ENCODE measurements around the gene FOXK2. TPM values are rescaled to one million over a fixed set of nuclear protein-coding genes. Genes with fewer than 3 reads are reported as not detected.

FOXK2 gene
- total RNA-seq, 2 donors from 2014 or later: 34.8 to 85.1 TPM

- TF ChIP-seq, protein P1, sequence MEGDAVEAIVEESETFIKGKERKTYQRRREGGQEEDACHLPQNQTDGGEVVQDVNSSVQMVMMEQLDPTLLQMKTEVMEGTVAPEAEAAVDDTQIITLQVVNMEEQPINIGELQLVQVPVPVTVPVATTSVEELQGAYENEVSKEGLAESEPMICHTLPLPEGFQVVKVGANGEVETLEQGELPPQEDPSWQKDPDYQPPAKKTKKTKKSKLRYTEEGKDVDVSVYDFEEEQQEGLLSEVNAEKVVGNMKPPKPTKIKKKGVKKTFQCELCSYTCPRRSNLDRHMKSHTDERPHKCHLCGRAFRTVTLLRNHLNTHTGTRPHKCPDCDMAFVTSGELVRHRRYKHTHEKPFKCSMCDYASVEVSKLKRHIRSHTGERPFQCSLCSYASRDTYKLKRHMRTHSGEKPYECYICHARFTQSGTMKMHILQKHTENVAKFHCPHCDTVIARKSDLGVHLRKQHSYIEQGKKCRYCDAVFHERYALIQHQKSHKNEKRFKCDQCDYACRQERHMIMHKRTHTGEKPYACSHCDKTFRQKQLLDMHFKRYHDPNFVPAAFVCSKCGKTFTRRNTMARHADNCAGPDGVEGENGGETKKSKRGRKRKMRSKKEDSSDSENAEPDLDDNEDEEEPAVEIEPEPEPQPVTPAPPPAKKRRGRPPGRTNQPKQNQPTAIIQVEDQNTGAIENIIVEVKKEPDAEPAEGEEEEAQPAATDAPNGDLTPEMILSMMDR (IDR thresholded peaks at IDR 0.05): no peak
- DNase-seq (ENCODE audit: low spot score) (no peak), ATAC-seq (ENCODE audit: insufficient number of reproducible peaks, low FRiP score, low read depth) (no peak)
- Histone ChIP-seq H3K4me3 (no peak overlapping the region), H3K27me3 (replicated peaks; ENCODE audit: insufficient read depth) (no peaks in the 10 kb centered on the region), H3K27ac (no peak overlapping the region), H3K36me3 (peaks cover 19% of the 10 kb centered on the region), H3K4me1 (ENCODE audit: control insufficient read depth in 1 of 2, low read depth in 2 of 2) (no peaks in the 10 kb centered on the region), H3K9me3 (no peaks in the 10 kb centered on the region)
These were observed 113.8 kb downstream of the FOXK2 start for GRCh38 chr17:82633343-82633742.

- no peaks in the 10 kb centered on the region for H3K4me1 ChIP-seq (ENCODE audit: control insufficient read depth in 1 of 2, low read depth in 2 of 2)
- no peak for DNase-seq (ENCODE audit: low spot score)
- no peaks in the 10 kb centered on the region for H3K9me3 ChIP-seq
- H3K36me3 ChIP-seq: peaks cover 21% of the 10 kb centered on the region
- H3K4me3 ChIP-seq: no peak overlapping the region
- no peaks in the 10 kb centered on the region for H3K27me3 ChIP-seq (replicated peaks; ENCODE audit: insufficient read depth)
- no peak for ATAC-seq (ENCODE audit: insufficient number of reproducible peaks, low FRiP score, low read depth)
- TF ChIP-seq, protein P1 (IDR thresholded peaks at IDR 0.05): no peak
- no peak overlapping the region for H3K27ac ChIP-seq
These were observed 117.4 kb downstream of the FOXK2 start for GRCh38 chr17:82636626-82637598.

DNA sequence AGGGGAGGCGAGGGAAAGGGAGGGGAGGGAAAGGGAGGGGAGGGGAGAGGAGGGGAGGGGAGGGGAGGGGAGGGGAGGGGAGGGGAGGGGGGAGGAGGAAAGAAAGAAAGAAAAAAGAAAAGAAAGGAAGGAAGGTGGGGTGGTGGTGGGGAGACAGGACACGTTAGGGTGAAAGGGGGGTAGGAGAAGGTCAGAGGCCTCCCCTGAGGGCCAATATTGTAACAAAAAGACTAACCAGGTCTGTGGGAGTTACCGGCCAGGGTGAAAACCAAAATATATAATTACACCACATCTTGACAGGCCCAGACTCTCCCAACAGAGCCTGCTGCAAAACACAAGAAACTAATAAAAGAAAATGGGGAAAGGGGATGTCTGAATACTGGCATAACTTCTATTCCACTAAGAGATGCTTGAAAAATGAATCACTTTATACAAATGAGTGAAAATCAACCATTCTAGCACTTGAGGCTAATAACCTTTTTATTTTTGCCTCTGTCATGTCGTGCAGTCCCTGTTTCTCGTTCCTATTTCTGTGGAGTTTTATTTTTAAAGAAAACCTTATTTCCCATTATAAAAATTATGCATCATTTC is 118.7 kb downstream of the FOXK2 start:
- ATAC-seq (ENCODE audit: insufficient number of reproducible peaks, low FRiP score, low read depth): no peak
- Histone ChIP-seq H3K27ac (no peak overlapping the region), H3K9me3 (no peaks in the 10 kb centered on the region), H3K27me3 (replicated peaks; ENCODE audit: insufficient read depth) (no peaks in the 10 kb centered on the region), H3K4me1 (ENCODE audit: control insufficient read depth in 1 of 2, low read depth in 2 of 2) (no peaks in the 10 kb centered on the region), H3K36me3 (peaks cover 27% of the 10 kb centered on the region), H3K4me3 (no peak overlapping the region)
- no peak for DNase-seq (ENCODE audit: low spot score)
- TF ChIP-seq, protein P1 (IDR thresholded peaks at IDR 0.05): no peak

DNA sequence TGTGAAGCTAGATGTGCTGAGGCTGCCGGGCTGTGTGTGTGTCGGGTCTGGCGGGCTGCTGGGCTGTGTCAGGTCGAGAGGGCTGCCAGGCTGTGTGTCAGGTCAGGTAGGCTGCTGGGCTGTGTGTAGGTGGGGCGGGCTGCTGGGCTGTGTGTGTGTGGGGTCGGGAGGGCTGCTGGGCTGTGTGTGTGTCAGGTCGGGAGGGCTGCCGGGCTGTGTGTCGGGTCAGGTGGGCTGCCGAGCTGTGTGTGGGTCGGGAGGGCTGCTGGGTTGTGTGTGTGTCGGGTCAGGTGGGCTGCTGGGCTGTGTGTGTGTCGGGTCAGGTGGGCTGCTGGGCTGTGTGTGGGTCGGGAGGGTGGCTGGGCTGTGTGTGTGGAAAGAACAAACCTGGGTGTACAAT is 120.1 kb downstream of the FOXK2 start:
- Histone ChIP-seq H3K4me3 (no peak overlapping the region), H3K27me3 (replicated peaks; ENCODE audit: insufficient read depth) (no peaks in the 10 kb centered on the region), H3K4me1 (ENCODE audit: control insufficient read depth in 1 of 2, low read depth in 2 of 2) (no peaks in the 10 kb centered on the region), H3K27ac (no peak overlapping the region), H3K36me3 (peaks cover 30% of the 10 kb centered on the region), H3K9me3 (no peaks in the 10 kb centered on the region)
- no peak for DNase-seq (ENCODE audit: low spot score)
- ATAC-seq (ENCODE audit: insufficient number of reproducible peaks, low FRiP score, low read depth): no peak
- TF ChIP-seq, protein P1 (IDR thresholded peaks at IDR 0.05): no peak

DNA sequence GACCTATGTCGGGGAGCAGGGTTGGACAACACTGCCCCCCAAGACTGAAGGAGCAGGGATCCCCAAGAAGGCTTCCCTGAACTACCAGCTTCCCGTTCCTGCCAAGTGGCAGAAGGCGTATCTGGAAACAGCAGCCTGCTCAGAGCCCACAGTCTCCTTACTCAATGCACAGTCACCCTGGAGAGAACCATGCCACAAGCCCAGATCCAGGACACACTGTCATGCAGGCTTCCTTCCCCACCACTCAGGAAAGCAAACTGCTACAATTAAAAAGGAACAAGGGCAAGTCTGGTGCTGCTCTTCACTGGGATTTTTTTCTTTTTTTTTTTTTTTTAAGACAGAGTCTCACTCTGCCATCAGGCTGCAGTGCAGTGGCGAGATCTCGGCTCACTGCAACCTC is 120.5 kb downstream of the FOXK2 start:
- H3K27ac ChIP-seq: no peak overlapping the region
- no peaks in the 10 kb centered on the region for H3K4me1 ChIP-seq (ENCODE audit: control insufficient read depth in 1 of 2, low read depth in 2 of 2)
- no peak for ATAC-seq (ENCODE audit: insufficient number of reproducible peaks, low FRiP score, low read depth)
- TF ChIP-seq, protein P1 (IDR thresholded peaks at IDR 0.05): no peak
- no peaks in the 10 kb centered on the region for H3K27me3 ChIP-seq (replicated peaks; ENCODE audit: insufficient read depth)
- no peak overlapping the region for H3K4me3 ChIP-seq
- peaks cover 29% of the 10 kb centered on the region for H3K36me3 ChIP-seq
- no peaks in the 10 kb centered on the region for H3K9me3 ChIP-seq
- no peak for DNase-seq (ENCODE audit: low spot score)

Measured in thoracic aorta (tissue), 2 donors.